NCI-H82 treated with DMSO at 0.1 percent for 48 hours (cell line): ENCODE measurements around the gene ZNF471.
A peak's percentile ranks its signal among the peaks of the same experiment; 100 is the strongest.

Experiments
- DNase-seq: peaks from one replicate; lab custom pipeline; 2025; ENCODE audit not compliant: unreplicated experiment; lab: John Stamatoyannopoulos, UW

ZNF471 gene

DNA sequence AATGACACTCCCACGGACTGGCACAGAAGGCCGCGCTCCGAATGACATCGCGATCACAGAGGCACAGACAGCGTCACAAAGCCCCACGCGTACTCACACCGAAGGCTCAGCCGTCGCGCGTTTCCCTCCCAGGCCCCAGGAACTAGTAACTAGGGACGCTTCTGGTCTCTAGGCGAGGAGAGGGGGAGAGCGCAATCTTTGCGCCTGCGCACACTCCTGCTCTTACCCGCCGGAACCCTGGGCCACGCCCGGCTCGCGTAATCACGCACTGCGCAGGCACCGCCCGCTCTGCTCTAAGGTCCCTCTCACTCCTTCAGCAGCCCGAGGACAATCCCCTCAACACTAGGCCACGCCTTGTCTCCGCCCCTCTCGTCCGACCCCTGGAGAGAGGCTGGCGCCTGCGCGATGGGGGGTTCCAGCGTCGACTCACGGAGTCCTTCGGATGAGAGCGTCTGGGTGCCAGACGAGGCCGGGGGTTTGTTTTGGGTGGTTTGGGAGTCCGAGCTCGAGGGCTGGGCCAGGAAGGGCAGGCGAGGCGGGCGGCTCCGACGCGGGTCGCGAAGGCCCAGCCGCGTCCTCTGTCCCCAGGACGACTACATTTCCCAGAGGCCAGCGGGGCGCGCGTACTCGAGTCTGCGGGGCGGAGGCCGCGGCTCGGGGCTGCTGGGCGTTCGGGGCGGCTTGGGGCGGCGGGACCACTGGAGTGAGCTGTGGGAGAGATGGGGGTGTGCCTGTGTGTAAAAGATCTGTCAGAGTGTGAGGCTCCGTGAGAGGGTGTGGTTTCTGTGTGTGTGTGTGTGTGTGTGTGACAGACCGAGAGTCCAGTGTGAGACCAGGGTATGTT lies at the start of gene ZNF471:
Gene ZNF471, plus strand, starts transcription at position 410 of the 844 bp plus-strand sequence. CDS start 3,717 bp downstream, outside the sequence.
- peak; percentile 95 for DNase-seq

DNA sequence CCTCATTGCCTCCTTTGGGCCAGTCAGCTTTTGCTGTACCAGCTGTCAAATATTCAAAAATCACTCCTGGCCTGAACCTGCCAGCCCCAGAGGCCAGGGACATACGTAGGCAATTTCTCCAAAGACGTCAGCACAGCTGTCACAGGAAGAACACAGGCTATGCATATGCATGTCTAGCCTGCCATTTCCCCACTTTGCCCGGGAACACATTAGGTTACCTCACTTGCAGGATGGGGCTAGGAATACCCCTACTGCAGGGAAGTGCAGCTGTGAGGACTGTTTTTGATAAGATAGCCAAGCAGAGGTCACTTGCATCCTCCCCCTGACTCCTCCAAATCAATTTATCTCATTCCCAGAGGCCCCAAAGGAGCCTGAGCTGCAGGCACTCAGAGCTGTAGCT lies 33.3 kb upstream of the ZNF471 start:
- DNase-seq: no peak

DNA sequence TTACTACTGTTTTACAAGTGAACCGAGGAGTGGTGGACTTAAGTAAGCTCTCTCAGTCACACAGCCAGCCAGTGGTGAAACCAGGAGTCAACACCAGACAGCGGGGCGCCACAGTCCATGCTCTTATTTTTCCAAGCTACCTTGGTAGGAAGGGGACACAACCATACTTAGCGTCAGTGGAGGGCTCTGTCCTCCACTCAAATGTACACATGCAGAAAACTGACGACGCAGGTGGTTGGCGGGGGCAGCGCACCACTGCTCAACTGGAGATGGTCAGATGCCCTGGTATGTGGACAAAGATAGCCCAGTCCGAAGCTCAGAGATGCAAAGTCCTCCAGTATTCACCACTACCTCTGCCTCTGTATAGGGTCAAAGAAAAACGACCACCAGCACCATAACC lies 31.6 kb upstream of the ZNF471 start:
- no peak for DNase-seq

DNA sequence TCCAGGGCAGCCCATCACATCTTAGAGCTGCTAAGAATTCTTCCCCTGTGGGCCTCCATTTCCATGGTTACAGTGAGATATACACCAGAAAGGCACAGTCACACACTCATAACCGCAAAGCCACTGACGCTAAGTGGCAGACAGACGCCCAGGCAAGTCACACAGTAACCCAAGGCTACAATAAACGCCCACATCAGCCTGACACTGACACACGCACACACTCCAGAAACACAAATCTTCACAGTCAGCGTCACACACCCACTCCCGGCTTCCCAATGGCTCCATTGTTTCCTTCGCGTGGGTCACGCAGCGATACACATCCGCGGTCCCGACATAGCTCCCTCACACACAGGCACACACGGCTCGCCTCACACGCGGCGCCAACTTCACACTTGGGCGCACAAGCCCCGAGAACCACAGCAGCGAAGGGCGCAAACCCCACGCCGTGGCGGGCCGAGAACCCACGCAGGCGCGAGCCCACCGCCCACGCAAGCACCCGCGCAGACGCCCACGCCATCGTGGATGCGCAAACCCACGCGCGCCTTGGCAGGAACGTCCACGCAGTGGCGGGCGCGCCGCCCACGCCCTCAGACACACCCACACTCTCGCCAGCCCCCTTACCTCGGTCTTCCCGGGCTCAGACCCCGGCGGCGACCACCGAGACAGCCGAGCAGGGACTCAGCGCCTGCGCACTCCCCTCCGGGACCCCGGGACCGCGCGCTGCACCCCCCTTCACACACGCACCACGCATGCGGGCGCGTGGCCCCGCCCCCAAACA lies 30.8 kb upstream of the ZNF471 start, which contains the start of gene ZNF667:
Gene ZNF667, minus strand, starts transcription at position 695 of the 778 bp plus-strand sequence. CDS start 14,975 bp downstream, outside the sequence.
- no peak for DNase-seq

DNA sequence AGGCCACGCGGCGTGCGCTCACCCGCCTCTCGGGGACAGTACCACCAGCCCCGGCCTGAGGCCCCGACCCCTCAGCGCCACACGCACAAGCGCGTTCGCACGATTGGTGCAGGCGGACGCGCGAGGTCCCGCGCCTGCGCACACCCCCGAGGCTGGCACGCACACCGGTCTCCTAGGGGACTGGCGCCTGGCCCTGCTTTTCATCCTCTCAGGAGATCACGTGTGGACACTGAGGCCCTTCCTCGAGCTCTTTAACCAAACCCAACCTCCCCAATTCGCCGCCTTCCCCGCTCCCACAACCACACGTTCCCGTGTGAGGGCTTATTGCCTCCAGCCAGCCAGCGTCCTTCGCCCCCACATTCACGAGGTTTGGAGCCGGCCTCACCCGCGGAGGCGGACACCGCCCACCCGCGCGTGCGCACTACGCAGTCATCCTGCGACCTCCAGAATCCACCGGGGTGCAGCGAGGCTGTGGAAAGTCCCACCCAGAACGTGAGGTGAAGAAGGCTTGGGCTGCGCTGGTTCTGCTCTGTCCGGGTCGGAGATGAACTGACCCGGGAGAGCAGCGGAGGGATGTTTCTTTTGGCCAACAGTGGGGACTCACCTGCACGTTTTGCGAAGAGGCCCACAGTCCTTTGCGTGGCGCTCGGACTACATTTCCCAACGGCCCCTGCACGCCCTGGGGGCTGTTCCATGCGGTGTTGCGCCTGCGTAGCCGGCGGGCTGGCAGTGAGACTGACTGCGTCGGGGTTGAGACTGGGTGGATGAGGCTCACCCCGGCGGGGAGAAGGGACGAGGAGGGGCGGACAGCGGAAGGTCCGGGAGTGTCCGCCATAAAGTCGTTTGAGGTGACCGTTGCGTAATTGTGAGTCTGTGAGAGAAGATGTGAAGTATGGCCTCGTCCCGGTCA lies 30.0 kb upstream of the ZNF471 start:
- peak; percentile 79 for DNase-seq

DNA sequence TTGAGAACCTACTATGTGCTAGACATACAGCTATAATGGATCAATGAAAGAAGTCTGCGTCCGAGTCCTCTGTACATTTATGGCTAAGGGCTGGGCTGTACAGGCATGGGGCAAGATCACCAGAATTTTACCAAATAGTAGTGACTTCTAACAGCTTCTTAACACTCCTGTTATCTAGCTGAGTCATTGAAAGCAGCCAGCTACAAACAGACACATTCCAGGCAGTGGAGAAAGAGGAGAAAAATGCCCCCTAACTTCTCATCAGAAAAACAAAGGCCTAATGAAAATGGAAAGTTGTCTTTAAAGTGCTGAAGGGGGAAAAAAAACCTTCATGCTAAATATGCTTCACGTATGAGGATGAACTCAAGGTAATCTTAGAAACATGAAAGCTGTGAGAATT lies 16.3 kb upstream of the ZNF471 start:
- DNase-seq: no peak

DNA sequence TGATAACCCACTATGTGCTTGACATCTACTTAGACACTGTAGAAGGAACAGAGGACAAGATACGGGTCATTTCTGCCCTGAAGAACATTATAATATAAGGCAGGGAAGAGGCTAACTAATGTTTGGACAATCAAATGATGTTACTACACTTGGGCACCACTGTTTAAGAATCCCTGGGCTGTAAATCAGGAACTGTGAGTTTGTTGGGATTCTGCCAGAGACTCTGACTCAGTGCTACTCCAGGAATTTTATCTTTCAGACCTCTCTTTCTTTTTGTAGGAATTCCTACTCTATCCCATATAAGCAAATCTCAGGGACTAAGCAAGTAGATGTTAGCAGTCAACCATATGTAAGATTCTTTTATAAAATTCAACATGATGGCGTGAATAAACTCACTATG lies 3.1 kb upstream of the ZNF471 start:
- no peak for DNase-seq

DNA sequence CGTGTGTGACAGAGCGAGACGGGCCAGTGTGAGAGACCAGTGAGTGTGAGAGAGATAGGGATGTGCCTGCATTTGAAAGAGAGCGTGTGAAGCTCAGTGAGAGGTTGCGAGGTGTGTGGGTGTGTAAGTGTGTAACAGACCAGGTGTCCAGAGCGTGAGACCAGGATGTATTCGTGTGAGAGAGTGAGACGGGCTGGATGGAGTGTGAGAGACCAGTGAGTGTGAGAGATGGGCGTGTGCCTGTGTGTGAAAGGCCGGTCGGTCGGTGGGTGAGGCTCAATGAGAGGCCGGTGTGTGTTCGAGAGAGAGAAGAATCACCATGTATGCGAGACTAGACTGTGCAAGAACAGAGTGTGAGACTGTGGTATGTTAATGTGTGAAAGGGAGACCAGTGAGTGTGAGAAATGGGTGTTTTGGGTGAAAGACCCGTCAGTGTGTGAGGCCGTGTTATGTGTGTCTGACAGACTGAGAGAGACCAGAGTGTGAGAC lies 679 bp downstream of the ZNF471 start:
- DNase-seq: no peak

DNA sequence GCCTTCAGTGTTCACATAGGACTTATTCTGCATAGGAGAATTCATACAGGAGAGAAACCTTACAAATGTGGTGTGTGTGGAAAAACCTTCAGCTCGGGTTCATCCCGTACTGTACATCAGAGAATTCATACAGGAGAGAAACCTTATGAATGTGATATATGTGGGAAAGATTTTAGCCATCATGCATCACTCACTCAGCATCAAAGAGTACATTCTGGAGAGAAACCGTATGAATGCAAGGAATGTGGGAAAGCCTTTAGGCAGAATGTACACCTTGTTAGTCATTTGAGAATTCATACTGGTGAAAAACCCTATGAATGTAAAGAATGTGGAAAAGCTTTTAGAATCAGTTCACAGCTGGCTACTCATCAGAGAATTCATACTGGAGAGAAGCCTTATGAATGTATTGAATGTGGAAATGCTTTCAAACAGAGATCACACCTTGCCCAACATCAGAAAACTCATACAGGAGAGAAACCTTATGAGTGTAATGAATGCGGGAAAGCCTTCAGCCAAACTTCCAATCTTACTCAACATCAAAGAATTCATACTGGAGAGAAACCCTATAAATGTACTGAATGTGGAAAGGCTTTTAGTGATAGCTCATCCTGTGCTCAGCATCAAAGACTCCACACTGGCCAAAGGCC lies 17.7 kb downstream of the ZNF471 start:
- no peak for DNase-seq

DNA sequence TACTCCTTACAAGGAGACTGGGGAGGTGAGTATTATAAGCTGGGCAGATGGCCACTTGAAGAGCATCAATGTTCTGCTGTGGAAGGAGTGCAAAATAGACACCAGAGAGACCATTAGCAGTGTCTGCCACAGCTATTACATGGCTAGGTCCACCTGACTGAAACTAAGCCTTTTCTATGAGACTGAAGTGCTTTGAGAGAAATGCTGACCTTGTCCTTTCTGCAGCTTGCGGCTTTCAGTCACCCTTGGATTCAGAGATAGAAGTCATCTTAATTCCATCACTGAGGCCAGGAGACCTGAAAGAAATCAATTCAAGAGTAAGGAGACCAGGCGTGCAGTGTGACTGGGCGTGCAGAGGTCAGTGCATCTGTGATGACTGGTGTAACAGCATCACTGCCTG lies 29.8 kb downstream of the ZNF471 start:
- no peak for DNase-seq

DNA sequence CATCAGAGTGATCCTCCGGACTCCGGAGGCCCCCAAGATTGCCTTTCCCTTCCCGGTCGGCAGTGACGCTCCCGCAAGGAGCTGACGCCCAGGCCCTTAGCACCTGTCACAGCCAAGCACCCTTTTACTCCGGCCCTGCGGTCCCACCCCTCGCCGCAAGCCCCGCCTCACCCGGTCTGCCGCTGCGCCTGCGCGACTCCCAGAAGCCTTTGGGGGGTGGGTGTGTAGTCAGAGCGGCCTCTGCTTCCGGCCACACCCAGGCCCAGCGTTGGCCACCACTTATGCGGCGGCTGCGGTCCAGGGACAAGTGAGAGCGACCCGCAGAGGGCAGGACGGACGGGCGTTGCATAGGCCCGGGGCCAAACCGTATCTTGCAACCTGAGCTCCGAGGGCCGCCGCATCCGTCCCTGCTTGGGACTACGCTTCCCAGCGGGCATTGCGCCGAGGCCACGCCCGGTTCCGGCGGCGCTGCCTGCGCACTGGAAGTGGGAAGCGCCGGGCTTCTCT lies 30.7 kb downstream of the ZNF471 start:
- DNase-seq: peak; percentile 73

DNA sequence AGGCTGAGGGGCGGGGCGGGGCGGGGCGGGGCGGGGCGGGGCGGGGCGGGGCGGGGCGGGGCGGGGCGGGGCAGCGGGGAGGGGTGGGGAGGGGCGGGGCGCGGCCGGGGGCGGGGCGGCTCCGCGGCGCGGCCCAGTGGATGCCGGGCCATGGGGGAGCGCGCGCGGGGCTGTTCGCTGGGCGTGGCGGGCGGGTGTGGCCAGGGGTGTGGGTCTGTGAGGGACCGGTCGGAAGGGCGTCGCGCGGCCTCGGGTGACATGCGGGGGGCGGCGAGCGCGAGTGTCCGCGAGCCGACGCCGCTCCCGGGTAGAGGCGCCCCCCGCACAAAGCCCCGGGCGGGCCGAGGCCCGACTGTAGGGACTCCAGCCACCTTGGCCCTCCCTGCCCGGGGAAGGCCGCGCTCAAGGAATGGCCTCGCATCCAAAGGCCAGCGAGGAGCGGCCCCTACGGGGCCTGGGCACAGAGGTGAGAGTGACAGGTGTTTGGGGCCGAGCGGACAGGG lies 31.2 kb downstream of the ZNF471 start, which contains the start of gene ZFP28:
Gene ZFP28, plus strand, starts transcription at position 188 of the 503 bp plus-strand sequence. Its CDS starts 71 bp downstream, at position 259.
- peak; percentile 62 for DNase-seq

DNA sequence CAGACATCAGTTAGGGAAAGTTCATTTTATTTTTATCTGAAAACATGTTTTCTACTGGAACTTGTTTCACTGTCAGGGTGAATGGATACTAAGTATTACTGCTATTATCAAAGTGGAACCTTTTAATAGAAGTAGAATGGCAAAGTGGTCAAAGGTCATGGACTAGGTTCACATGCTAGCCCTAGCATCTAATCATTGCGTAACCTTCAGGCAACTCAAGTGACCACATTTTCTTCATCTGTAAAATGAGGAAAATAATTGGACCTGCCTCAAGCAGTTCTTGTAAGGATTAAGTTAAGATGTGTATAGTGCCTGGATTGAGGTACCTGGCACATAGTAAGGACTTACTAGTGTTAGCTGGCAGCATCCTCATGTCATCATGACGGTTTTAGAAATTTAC lies 36.1 kb downstream of the ZNF471 start:
- DNase-seq: no peak

DNA sequence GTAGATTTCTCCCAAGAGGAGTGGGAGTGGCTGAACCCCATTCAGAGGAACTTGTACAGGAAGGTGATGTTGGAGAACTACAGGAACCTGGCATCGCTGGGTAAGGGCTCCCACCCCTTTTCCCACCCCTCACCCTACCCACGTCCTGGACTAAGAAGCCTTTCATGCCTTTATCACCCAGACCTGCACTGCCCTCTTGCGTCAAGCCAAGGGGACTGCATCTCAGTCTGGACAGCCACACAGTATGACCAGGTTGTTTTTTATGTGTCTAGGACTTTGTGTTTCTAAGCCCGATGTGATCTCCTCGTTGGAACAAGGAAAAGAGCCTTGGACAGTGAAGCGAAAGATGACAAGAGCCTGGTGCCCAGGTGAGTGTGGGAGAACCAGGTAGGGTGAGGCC lies 39.9 kb downstream of the ZNF471 start:
- no peak for DNase-seq

DNA sequence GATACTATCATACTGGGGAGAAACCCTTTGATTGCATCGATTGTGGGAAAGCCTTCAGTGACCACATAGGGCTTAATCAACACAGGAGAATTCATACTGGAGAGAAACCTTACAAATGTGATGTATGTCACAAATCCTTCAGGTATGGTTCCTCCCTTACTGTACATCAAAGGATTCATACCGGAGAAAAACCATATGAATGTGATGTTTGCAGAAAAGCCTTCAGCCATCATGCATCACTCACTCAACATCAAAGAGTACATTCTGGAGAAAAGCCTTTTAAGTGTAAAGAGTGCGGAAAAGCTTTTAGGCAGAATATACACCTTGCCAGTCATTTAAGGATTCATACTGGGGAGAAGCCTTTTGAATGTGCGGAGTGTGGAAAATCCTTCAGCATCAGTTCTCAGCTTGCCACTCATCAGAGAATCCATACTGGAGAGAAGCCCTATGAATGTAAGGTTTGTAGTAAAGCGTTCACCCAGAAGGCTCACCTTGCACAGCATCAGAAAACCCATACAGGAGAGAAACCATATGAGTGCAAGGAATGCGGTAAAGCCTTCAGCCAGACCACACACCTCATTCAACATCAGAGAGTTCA lies 46.7 kb downstream of the ZNF471 start:
- DNase-seq: no peak

DNA sequence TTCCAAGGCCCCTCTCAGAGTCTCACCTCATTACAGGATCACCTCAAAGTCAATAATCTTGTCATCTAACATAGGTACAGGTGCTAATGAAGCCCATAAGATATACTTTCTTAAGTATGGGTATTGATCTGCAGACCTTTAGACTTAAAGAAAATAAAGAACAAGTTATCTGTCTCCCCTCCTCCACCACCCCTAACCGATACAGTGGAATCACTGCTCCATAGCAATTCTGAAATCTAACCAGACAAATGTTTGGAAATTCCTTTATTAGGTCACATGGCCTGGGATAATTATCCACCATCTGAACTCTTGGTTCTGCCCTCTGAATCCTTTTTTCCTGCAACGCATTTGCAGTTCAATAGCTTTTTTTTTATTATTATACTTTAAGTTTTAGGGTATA lies 55.1 kb downstream of the ZNF471 start:
- no peak for DNase-seq

DNA sequence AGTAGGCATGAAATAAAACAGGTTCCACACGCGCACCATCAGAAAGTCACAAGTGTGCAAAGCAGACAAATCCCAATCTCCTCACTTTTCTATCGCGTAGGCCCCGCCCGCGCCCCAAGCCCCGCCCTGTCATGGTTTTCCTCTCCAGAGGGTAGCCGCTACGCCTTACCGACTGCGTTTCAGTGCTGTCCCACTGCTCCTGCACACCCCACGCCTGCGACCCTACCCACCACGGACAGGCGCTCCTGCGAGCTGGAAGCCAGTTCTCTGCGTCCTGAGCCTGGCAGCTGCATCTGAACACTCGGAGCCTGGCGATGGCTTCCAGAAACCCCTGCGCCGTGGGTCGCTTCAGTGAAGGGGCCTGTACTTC lies 59.2 kb downstream of the ZNF471 start:
- no peak for DNase-seq

DNA sequence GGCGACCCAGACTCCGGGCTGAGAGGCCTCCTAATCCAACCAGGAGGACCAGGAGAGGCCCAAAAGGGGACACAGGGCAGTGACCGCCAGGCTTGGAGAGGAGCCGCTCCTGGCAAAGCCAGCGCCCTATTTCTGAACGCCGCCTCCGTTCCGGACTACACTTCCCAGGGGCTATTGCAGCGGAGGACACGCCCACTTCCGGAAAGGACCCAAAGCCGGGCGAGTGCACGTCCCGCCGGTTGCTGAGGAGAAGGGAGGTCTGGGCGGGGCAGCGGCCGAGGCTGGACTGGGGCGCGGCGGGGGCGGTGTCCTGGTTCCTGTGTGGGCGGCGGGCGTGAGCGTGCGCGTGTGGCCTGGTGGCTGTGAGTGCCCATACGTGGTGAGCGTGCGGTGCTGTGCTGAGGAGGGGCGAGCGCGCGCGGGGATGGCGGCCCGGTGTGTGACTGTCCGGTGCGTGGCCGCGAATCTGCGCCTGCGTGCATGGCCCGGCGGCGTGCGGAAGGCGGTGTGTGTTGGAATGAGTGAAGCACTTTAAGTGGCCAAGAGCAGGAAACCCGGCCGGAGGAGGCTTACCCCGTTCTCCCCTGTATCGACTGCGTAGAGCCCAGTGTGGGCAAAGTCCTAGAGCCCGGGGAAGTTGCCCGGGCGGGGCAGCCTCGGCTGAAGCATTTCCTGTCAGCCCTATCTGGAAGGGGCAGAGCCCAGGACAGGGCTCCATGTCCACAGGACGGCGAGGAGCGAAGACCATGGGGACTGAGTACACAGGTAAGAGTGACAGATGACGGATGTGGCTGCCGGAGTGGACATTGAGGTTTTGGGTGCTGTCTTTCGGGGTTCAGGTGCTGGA lies 59.8 kb downstream of the ZNF471 start, which contains the start of gene ZNF470:
Gene ZNF470, plus strand, starts transcription at position 195 of the 847 bp plus-strand sequence. CDS start 2,844 bp downstream, outside the sequence.
- peak; percentile 65 for DNase-seq
